Kidney capillary endothelial cell (primary cell): Measurements from ENCODE around the gene MALSU1.

Source experiments
- DNase-seq: peaks from one replicate; pipeline ENCODE4 v3.0.0-alpha.2; 2018; ENCODE audit warnings: low spot score

Gene MALSU1

GRCh38 chr7:23335621-23336020 is 36.5 kb downstream of the MALSU1 start:
- peak; percentile 25 for DNase-seq

- DNase-seq = no peak
Measured at GRCh38 chr7:23336086-23336485, 36.9 kb downstream of the MALSU1 start.

GRCh38 chr7:23336799-23337283 is 37.7 kb downstream of the MALSU1 start:
- no peak for DNase-seq

- DNase-seq = no peak
Measured at GRCh38 chr7:23337374-23337773, 38.2 kb downstream of the MALSU1 start.

- no peak for DNase-seq
Measured at GRCh38 chr7:23338439-23338838, 39.3 kb downstream of the MALSU1 start.

GRCh38 chr7:23338863-23339262 is 39.7 kb downstream of the MALSU1 start:
- DNase-seq = no peak

GRCh38 chr7:23341846-23342598 is 42.9 kb downstream of the MALSU1 start:
- DNase-seq = no peak

- no peak for DNase-seq
Measured at GRCh38 chr7:23343102-23343501, 44.0 kb downstream of the MALSU1 start.

GRCh38 chr7:23343806-23344475 is 44.8 kb downstream of the MALSU1 start:
- no peak for DNase-seq

GRCh38 chr7:23345601-23346000 is 46.5 kb downstream of the MALSU1 start:
- no peak for DNase-seq

GRCh38 chr7:23346316-23346715 is 47.2 kb downstream of the MALSU1 start:
- no peak for DNase-seq

- no peak for DNase-seq
Measured at GRCh38 chr7:23347033-23347681, 48.0 kb downstream of the MALSU1 start.

- DNase-seq = peak; percentile 67
Measured at GRCh38 chr7:23347682-23348180, 48.6 kb downstream of the MALSU1 start.

- DNase-seq = peak; percentile 86
Measured at GRCh38 chr7:23349484-23350157, 50.5 kb downstream of the MALSU1 start.

GRCh38 chr7:23350466-23350865 is 51.3 kb downstream of the MALSU1 start:
- DNase-seq = no peak

- DNase-seq = no peak
Measured at GRCh38 chr7:23353172-23353571, 54.0 kb downstream of the MALSU1 start.

GRCh38 chr7:23356168-23356567 is 57.0 kb downstream of the MALSU1 start:
- DNase-seq = no peak

- no peak for DNase-seq
Measured at GRCh38 chr7:23356726-23357125, 57.6 kb downstream of the MALSU1 start.

GRCh38 chr7:23357190-23358093 is 58.3 kb downstream of the MALSU1 start:
- DNase-seq = peak; percentile 76

- no peak for DNase-seq
Measured at GRCh38 chr7:23358152-23358674, 59.1 kb downstream of the MALSU1 start.
